GM23248 (cell line): ENCODE results near the gene BICD1. TPM values are rescaled to one million over a fixed set of nuclear protein-coding genes. Genes with fewer than 3 reads are reported as not detected.
A peak's percentile ranks its signal among the peaks of the same experiment; 100 is the strongest.

Source experiments
- DNase-seq: peaks from one replicate; pipeline ENCODE4 v3.0.0-alpha.2; 2015
- H2AFZ ChIP-seq: fragments of 200-600 bp; sonication (generic); 2 replicates; pipeline ENCODE4 v1.6.1; 2016; ENCODE audit warnings: antibody characterized with exemption
- H3F3A ChIP-seq: fragments of 200-600 bp; sonication (generic); 2 replicates; pipeline ENCODE4 v1.6.1; 2016; ENCODE audit warnings: mild to moderate bottlenecking, antibody characterized with exemption, mixed run types; ENCODE audit not compliant: insufficient read depth
- H3K27ac ChIP-seq: fragments of 200-600 bp; sonication (generic); 2 replicates; pipeline ENCODE4 v1.5.1; 2016; ENCODE audit warnings: mild to moderate bottlenecking
- H3K27me3 ChIP-seq: fragments of 200-600 bp; sonication (generic); replicated peaks from 2 replicates; pipeline ENCODE4 v1.6.1; 2016; ENCODE audit warnings: mild to moderate bottlenecking; ENCODE audit not compliant: insufficient read depth
- H3K36me3 ChIP-seq: fragments of 200-600 bp; sonication (generic); 2 replicates; pipeline ENCODE4 v1.6.1; 2016; ENCODE audit warnings: low read depth, mild to moderate bottlenecking
- H3K4me1 ChIP-seq: fragments of 200-600 bp; sonication (generic); 2 replicates; pipeline ENCODE4 v1.6.1; 2016; ENCODE audit warnings: mild to moderate bottlenecking; ENCODE audit not compliant: insufficient read depth
- H3K4me2 ChIP-seq: fragments of 200-600 bp; sonication (generic); one replicate; pipeline ENCODE4 v1.6.1; 2016; ENCODE audit warnings: mild to moderate bottlenecking; ENCODE audit not compliant: unreplicated experiment
- H3K4me3 ChIP-seq: fragments of 200-600 bp; sonication (generic); 2 replicates; pipeline ENCODE4 v1.5.1; 2016; ENCODE audit warnings: mild to moderate bottlenecking
- H3K79me2 ChIP-seq: fragments of 200-600 bp; sonication (generic); 2 replicates; pipeline ENCODE4 v1.6.1; 2016; ENCODE audit warnings: mild to moderate bottlenecking; ENCODE audit not compliant: insufficient read depth
- H3K9ac ChIP-seq: fragments of 200-600 bp; sonication (generic); 2 replicates; pipeline ENCODE4 v1.6.1; 2016; ENCODE audit warnings: mild to moderate bottlenecking
- H3K9me2 ChIP-seq: fragments of 200-600 bp; sonication (generic); 2 replicates; pipeline ENCODE4 v1.6.1; 2016; ENCODE audit warnings: mixed run types, mild to moderate bottlenecking, moderate library complexity; ENCODE audit not compliant: insufficient read depth
- H3K9me3 ChIP-seq: fragments of 200-600 bp; sonication (generic); one replicate; pipeline ENCODE4 v1.6.1; 2017; ENCODE audit warnings: low read depth
- H4K20me1 ChIP-seq: fragments of 200-600 bp; sonication (generic); 2 replicates; pipeline ENCODE4 v1.6.0; 2016; ENCODE audit not compliant: insufficient read depth
- EZH2 ChIP-seq: fragments of 200-600 bp; sonication (generic); IDR thresholded peaks from 2 replicates; pipeline ENCODE4 v1.6.1; 2018; ENCODE audit warnings: antibody characterized with exemption, mild to moderate bottlenecking; ENCODE audit not compliant: insufficient read depth, poor library complexity, severe bottlenecking
- EZH2phosphoT487 ChIP-seq: fragments of 200-600 bp; sonication (generic); IDR thresholded peaks from 2 replicates; pipeline ENCODE4 v1.6.1; 2018; ENCODE audit warnings: antibody characterized with exemption, moderate library complexity, mild to moderate bottlenecking, low read depth; ENCODE audit not compliant: insufficient read depth
- WGBS, 2 experiments: methylation state at CpG; one replicate each; pipeline ENCODE4 v1.1.6; 2015 to 2017; ENCODE audit warnings: low lambda C conversion rate in 2 of 2, low coverage in 1 of 2; ENCODE audit errors: missing lambda C conversion rate in 2 of 2; 5-methylcytosine and 5-hydroxymethylcytosine counted together
- in situ Hi-C: fragments of 300-500 bp; cut with MboI; formaldehyde crosslinking; loops from 2 replicates; pipeline ENCODE4 v1.15.0; 2020
- polyA plus RNA-seq: library from polyadenylated mRNA; unstranded; fragments of >200 nt; fragmentation: Nextera tagmentation; extraction: Ambion mirVana; gene quantifications from 2 replicates; pipeline ENCODE4 v1.2.1, GENCODE V29; 2016
- total RNA-seq: library from RNA; depleted of rRNA; stranded (reverse); fragments of >200 nt; shearing (Covaris generic); gene quantifications from 2 replicates; pipeline ENCODE4 v1.2.3, GENCODE V29; 2014

The BICD1 gene
- total and polyA plus RNA-seq, 2 experiments from 2014 or later = 9.7 to 20.6 TPM

- 8 to 12% methylated on average over 24 to 32 of the region's 36 CpGs for WGBS, 2 experiments
- 0 out of 2 replicates have a peak, but pooled peaks cover 3% of the 10 kb centered on the region for H3F3A ChIP-seq
- peak overlapping the region; percentile 50 for H3K4me2 ChIP-seq
Measured at GRCh38 chr12:32398816-32399369, 292.2 kb downstream of the BICD1 start.

GRCh38 chr12:32399370-32400113 lies 292.9 kb downstream of the BICD1 start, which contains the start of gene FGD4:
TSS of gene FGD4 (plus strand) at chr12:32399558.
- 2 to 3% methylated on average over 58 to 77 of the region's 82 CpGs for WGBS, 2 experiments
- Histone ChIP-seq H3K36me3 (no peaks in the 10 kb centered on the region), H3K27ac (no peak within 1 kb of the TSS), H3K9me3 (no peaks in the 10 kb centered on the region), H4K20me1 (no peaks in the 10 kb centered on the region), H2AFZ (peak within 1 kb of the TSS; percentile 62), H3K4me3 (peak within 1 kb of the TSS; percentile 64), H3K9me2 (no peaks in the 10 kb centered on the region), H3F3A (0 out of 2 replicates have a peak, but pooled peaks cover 3% of the 10 kb centered on the region), H3K4me2 (peak within 1 kb of the TSS; percentile 50), H3K4me1 (no peaks in the 10 kb centered on the region), H3K79me2 (no peaks in the 10 kb centered on the region), H3K9ac (no peak within 1 kb of the TSS), H3K27me3 (peaks cover 25% of the 10 kb centered on the region)
- peak; percentile 77 for DNase-seq
- in situ Hi-C loops = no loop called here
- no peak for TF ChIP-seq EZH2phosphoT487
- TF ChIP-seq EZH2 = no peak

More at GRCh38 chr12:32398816-32399369, 292.2 kb downstream of the BICD1 start:
- no peaks in the 10 kb centered on the region for H3K9me2 ChIP-seq
- H3K79me2 ChIP-seq = no peaks in the 10 kb centered on the region
- no peaks in the 10 kb centered on the region for H4K20me1 ChIP-seq
- no peak overlapping the region for H3K27ac ChIP-seq
- in situ Hi-C loops = no loop called here
- no peak for DNase-seq
- H3K9me3 ChIP-seq = no peaks in the 10 kb centered on the region
- H3K36me3 ChIP-seq = no peaks in the 10 kb centered on the region
- H2AFZ ChIP-seq = peak overlapping the region; percentile 62
- H3K4me3 ChIP-seq = peak overlapping the region; percentile 64
- H3K27me3 ChIP-seq = peaks cover 25% of the 10 kb centered on the region
- H3K9ac ChIP-seq = no peak overlapping the region
- H3K4me1 ChIP-seq = no peaks in the 10 kb centered on the region
- TF ChIP-seq EZH2phosphoT487 (no peak), EZH2 (no peak)

- H3K4me1 ChIP-seq = no peaks in the 10 kb centered on the region
- no peaks in the 10 kb centered on the region for H3K9me3 ChIP-seq
- no peaks in the 10 kb centered on the region for H3K9me2 ChIP-seq
- no peak overlapping the region for H3K9ac ChIP-seq
- TF ChIP-seq EZH2 (peak; percentile 71), EZH2phosphoT487 (0 out of 2 replicates have a peak, but pooled peaks have one; percentile 34)
- H3K79me2 ChIP-seq = no peaks in the 10 kb centered on the region
- in situ Hi-C loops = no loop called here
- H2AFZ ChIP-seq = peak overlapping the region; percentile 62
- 0 out of 2 replicates have a peak, but pooled peaks cover 3% of the 10 kb centered on the region for H3F3A ChIP-seq
- H3K27me3 ChIP-seq = peaks cover 25% of the 10 kb centered on the region
- H3K4me3 ChIP-seq = peak overlapping the region; percentile 64
- WGBS, 2 experiments = 21 to 23% methylated on average over 15 of the region's 15 CpGs
- no peaks in the 10 kb centered on the region for H3K36me3 ChIP-seq
- H4K20me1 ChIP-seq = no peaks in the 10 kb centered on the region
- peak overlapping the region; percentile 50 for H3K4me2 ChIP-seq
- no peak for DNase-seq
- H3K27ac ChIP-seq = no peak overlapping the region
Measured at GRCh38 chr12:32400114-32400672, 293.5 kb downstream of the BICD1 start.

- WGBS, 2 experiments = 60 to 82% methylated on average over 2 of the region's 2 CpGs
- no peak overlapping the region for H3K4me2 ChIP-seq
- H3K9me3 ChIP-seq = no peaks in the 10 kb centered on the region
- no peak overlapping the region for H2AFZ ChIP-seq
- H3K36me3 ChIP-seq = no peaks in the 10 kb centered on the region
- H3K4me3 ChIP-seq = no peak overlapping the region; the same call in 1 of the 2 replicates
- H3K27ac ChIP-seq = no peak overlapping the region
- no peaks in the 10 kb centered on the region for H3K4me1 ChIP-seq
- H3K79me2 ChIP-seq = no peaks in the 10 kb centered on the region
- peaks cover 25% of the 10 kb centered on the region for H3K27me3 ChIP-seq
- no peak overlapping the region for H3K9ac ChIP-seq
- no peaks in the 10 kb centered on the region for H3K9me2 ChIP-seq
- in situ Hi-C loops = no loop called here
- H4K20me1 ChIP-seq = no peaks in the 10 kb centered on the region
- 0 out of 2 replicates have a peak, but pooled peaks cover 3% of the 10 kb centered on the region for H3F3A ChIP-seq
- TF ChIP-seq EZH2phosphoT487 = no peak
- TF ChIP-seq EZH2 = no peak
- DNase-seq = no peak
Measured at GRCh38 chr12:32400866-32401265, 294.2 kb downstream of the BICD1 start.
